Activated gamma-delta T cell (primary cell): ENCODE measurements around the gene FAM3D.

ENCODE experiments used
- DNase-seq: peaks from one replicate; lab custom pipeline; 2025; lab: John Stamatoyannopoulos, UW

FAM3D gene

GRCh38 chr3:58594117-58594516, 72.5 kb downstream of the FAM3D start:
- DNase-seq, result no peak

GRCh38 chr3:58591517-58592510, 74.8 kb downstream of the FAM3D start:
- no peak for DNase-seq

- no peak for DNase-seq
Observed at GRCh38 chr3:58588030-58588614, 78.5 kb downstream of the FAM3D start.

- no peak for DNase-seq
Observed at GRCh38 chr3:58586776-58587192, 79.8 kb downstream of the FAM3D start.

- DNase-seq, result no peak
Observed at GRCh38 chr3:58585994-58586393, 80.6 kb downstream of the FAM3D start.

- peak; percentile 20 for DNase-seq
Observed at GRCh38 chr3:58585005-58585786, 81.4 kb downstream of the FAM3D start.

GRCh38 chr3:58584690-58585004, 81.9 kb downstream of the FAM3D start:
- DNase-seq, result no peak
